H9 (cell line): ENCODE results near the gene PEX14. TPM values are rescaled to one million over a fixed set of nuclear protein-coding genes. Genes with fewer than 3 reads are reported as not detected.

Source experiments
- DNase-seq: peaks from one replicate; pipeline ENCODE4 v3.0.0-alpha.2; 2017
- H2AFZ ChIP-seq: one replicate; pipeline ENCODE4 v1.6.1; 2013; ENCODE audit warnings: mild to moderate bottlenecking, low read length, control low read depth, moderate library complexity
- H2AK5ac ChIP-seq: 2 replicates; pipeline ENCODE4 v1.6.1; 2013; ENCODE audit warnings: low read length, control low read depth, mixed read lengths; ENCODE audit not compliant: insufficient read length
- H2BK120ac ChIP-seq: one replicate; pipeline ENCODE4 v1.6.1; 2013; ENCODE audit warnings: low read depth, mild to moderate bottlenecking, low read length, control low read depth, inconsistent platforms; ENCODE audit not compliant: poor library complexity, severe bottlenecking
- H2BK12ac ChIP-seq: 2 replicates; pipeline ENCODE4 v1.6.1; 2013; ENCODE audit warnings: low read length, control low read depth, mixed read lengths, low read depth; ENCODE audit not compliant: insufficient read length
- H2BK15ac ChIP-seq: 2 replicates; pipeline ENCODE4 v1.6.1; 2013; ENCODE audit warnings: low read depth, low read length, control low read depth
- H2BK20ac ChIP-seq: one replicate; pipeline ENCODE4 v1.6.1; 2013; ENCODE audit warnings: low read depth, mild to moderate bottlenecking, low read length, control low read depth, inconsistent platforms; ENCODE audit not compliant: poor library complexity, severe bottlenecking
- H2BK5ac ChIP-seq: 2 replicates; pipeline ENCODE4 v1.6.1; 2013; ENCODE audit warnings: low read length, control low read depth, mixed read lengths; ENCODE audit not compliant: insufficient read length
- H3K14ac ChIP-seq: 2 replicates; pipeline ENCODE4 v1.6.1; 2013; ENCODE audit warnings: low read length, control low read depth; ENCODE audit not compliant: insufficient read depth
- H3K18ac ChIP-seq: 2 replicates; pipeline ENCODE4 v1.6.1; 2013; ENCODE audit warnings: low read depth, mild to moderate bottlenecking, mixed read lengths, low read length, control low read depth; ENCODE audit not compliant: insufficient read length
- H3K23ac ChIP-seq: 2 replicates; pipeline ENCODE4 v1.6.1; 2013; ENCODE audit warnings: low read length, control low read depth, mixed read lengths, low read depth; ENCODE audit not compliant: insufficient read length
- H3K23me2 ChIP-seq: 2 replicates; pipeline ENCODE4 v1.6.1; 2013; ENCODE audit warnings: low read depth, mild to moderate bottlenecking, mixed read lengths, low read length, control low read depth; ENCODE audit not compliant: insufficient read length, poor library complexity, severe bottlenecking
- H3K27ac ChIP-seq: 2 replicates; pipeline ENCODE4 v1.5.1; 2013; ENCODE audit warnings: low read length, control low read depth, mixed read lengths, low read depth; ENCODE audit not compliant: insufficient read length
- H3K27me3 ChIP-seq: 2 replicates; pipeline ENCODE4 v1.6.1; 2013; ENCODE audit warnings: low read length, control low read depth, inconsistent platforms; ENCODE audit not compliant: insufficient read depth
- H3K4ac ChIP-seq: 2 replicates; pipeline ENCODE4 v1.6.1; 2013; ENCODE audit warnings: low read depth, mild to moderate bottlenecking, control low read depth, inconsistent platforms, low read length, moderate library complexity
- H3K4me1 ChIP-seq: 2 replicates; pipeline ENCODE4 v1.6.1; 2013; ENCODE audit warnings: low read length, control low read depth, inconsistent platforms; ENCODE audit not compliant: insufficient read depth
- H3K4me2 ChIP-seq: 2 replicates; pipeline ENCODE4 v1.6.1; 2013; ENCODE audit warnings: low read length, control low read depth, mixed read lengths; ENCODE audit not compliant: insufficient read length, insufficient read depth
- H3K56ac ChIP-seq: 2 replicates; pipeline ENCODE4 v1.6.1; 2013; ENCODE audit warnings: low read depth, mild to moderate bottlenecking, mixed read lengths, low read length, control low read depth; ENCODE audit not compliant: insufficient read length
- H3K79me1 ChIP-seq: 2 replicates; pipeline ENCODE4 v1.6.1; 2013; ENCODE audit warnings: low read depth, mild to moderate bottlenecking, moderate library complexity, low read length, control low read depth, inconsistent platforms; ENCODE audit not compliant: insufficient read depth, poor library complexity, severe bottlenecking
- H3K79me2 ChIP-seq: 2 replicates; pipeline ENCODE4 v1.6.1; 2013; ENCODE audit warnings: low read length, control low read depth, inconsistent platforms; ENCODE audit not compliant: insufficient read depth
- H3K9ac ChIP-seq: 2 replicates; pipeline ENCODE4 v1.6.1; 2013; ENCODE audit warnings: low read length, control low read depth, mixed read lengths; ENCODE audit not compliant: insufficient read length; ENCODE audit errors: extremely low read depth
- H3K9me3 ChIP-seq: one replicate; pipeline ENCODE4 v1.6.1; 2013; ENCODE audit warnings: low read depth, low read length, inconsistent platforms; ENCODE audit not compliant: control insufficient read depth
- H3T11ph ChIP-seq: one replicate; pipeline ENCODE4 v1.6.1; 2013; ENCODE audit warnings: mild to moderate bottlenecking, low read length, control low read depth, inconsistent platforms
- H4K20me1 ChIP-seq: one replicate; pipeline ENCODE4 v1.6.1; 2013; ENCODE audit not compliant: control insufficient read depth, insufficient read length, insufficient read depth
- H4K5ac ChIP-seq: 2 replicates; pipeline ENCODE4 v1.6.1; 2013; ENCODE audit warnings: low read depth, mild to moderate bottlenecking, mixed read lengths, low read length, control low read depth; ENCODE audit not compliant: insufficient read length
- H4K8ac ChIP-seq: replicated peaks from 2 replicates; pipeline ENCODE4 v1.6.1; 2013; ENCODE audit warnings: low read length, control low read depth, mixed read lengths, low read depth; ENCODE audit not compliant: insufficient read length
- H4K91ac ChIP-seq: 2 replicates; pipeline ENCODE4 v1.6.1; 2013; ENCODE audit warnings: low read depth, mild to moderate bottlenecking, moderate library complexity, mixed read lengths, low read length, control low read depth; ENCODE audit not compliant: insufficient read length
- H3K27ac Mint-ChIP-seq, 3 experiments: 2 replicates in 2 of 3; 3 replicates in 1 of 3; pipeline ENCODE4 v1.8.0; 2020 to 2021; ENCODE audit warnings: mixed read lengths in 3 of 3, mild to moderate bottlenecking in 1 of 3, moderate library complexity in 1 of 3
- H3K27me3 Mint-ChIP-seq: 2 replicates; pipeline ENCODE4 v1.8.0; 2021; ENCODE audit warnings: low read depth, mild to moderate bottlenecking, moderate library complexity, mixed read lengths
- H3K36me3 Mint-ChIP-seq, 3 experiments: 2 replicates in 2 of 3; 3 replicates in 1 of 3; pipeline ENCODE4 v1.8.0; 2020 to 2021; ENCODE audit warnings: low read depth in 3 of 3, mixed read lengths in 3 of 3; ENCODE audit not compliant: insufficient read depth in 1 of 3
- H3K4me1 Mint-ChIP-seq, 2 experiments: 2 replicates each; pipeline ENCODE4 v1.8.0; 2020; ENCODE audit warnings: mixed read lengths in 2 of 2
- H3K4me3 Mint-ChIP-seq, 2 experiments: 2 replicates in 1 of 2; 3 replicates in 1 of 2; pipeline ENCODE4 v1.8.0; 2020 to 2021; ENCODE audit warnings: mild to moderate bottlenecking in 2 of 2, mixed read lengths in 2 of 2, moderate library complexity in 1 of 2
- H3K9me3 Mint-ChIP-seq, 2 experiments: 2 replicates in 1 of 2; 3 replicates in 1 of 2; pipeline ENCODE4 v1.8.0; 2020; ENCODE audit warnings: mild to moderate bottlenecking in 2 of 2, mixed read lengths in 2 of 2, moderate library complexity in 1 of 2
- CTCF ChIP-seq: fragments of 200-600 bp; sonication (generic); conservative IDR thresholded peaks from 3 replicates; pipeline ENCODE4 v1.8.0; 2021; ENCODE audit warnings: antibody characterized with exemption, mild to moderate bottlenecking
- WGBS: extraction: QIAGEN DNeasy Blood & Tissue Kit; methylation state at CpG from one replicate; pipeline ENCODE4 v1.1.7; 2013; ENCODE audit warnings: missing lambda C conversion rate, low lambda C conversion rate, mixed read lengths; ENCODE audit not compliant: insufficient read length; ENCODE audit errors: extremely low coverage; 5-methylcytosine and 5-hydroxymethylcytosine counted together
- total RNA-seq: library from RNA; stranded (reverse); gene quantifications from 2 replicates; pipeline ENCODE4 v1.2.1, GENCODE V29; 2021

PEX14 gene
- total RNA-seq, 1 experiment from 2014 or later = 23.9 TPM

DNA sequence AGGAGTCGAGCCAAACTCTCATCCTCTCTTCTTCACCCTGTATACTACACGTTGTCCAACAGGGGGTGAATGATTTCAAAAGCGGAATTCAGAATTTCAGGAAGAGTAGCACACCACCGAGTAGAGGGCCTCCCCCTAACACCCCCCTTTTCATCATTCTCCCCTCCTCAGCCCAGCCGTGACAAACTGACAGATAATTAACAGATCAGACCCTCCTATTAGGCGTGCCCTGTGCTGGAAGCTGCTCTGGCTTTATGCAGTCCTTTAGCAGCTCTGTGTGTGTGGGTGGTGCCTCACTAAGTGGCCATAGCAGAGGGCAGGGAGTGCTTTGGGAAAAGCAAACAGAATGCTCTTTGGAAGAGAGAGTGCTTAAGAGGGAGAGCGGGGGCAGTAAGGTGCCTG is 44.3 kb downstream of the PEX14 start:
- DNase-seq = no peak
- Histone ChIP-seq H2BK15ac (no peak overlapping the region), H3K27ac (no peak overlapping the region), H3K56ac (no peak overlapping the region), H3K23ac (no peak overlapping the region), H3K14ac (no peak overlapping the region), H4K91ac (no peak overlapping the region), H3K79me1 (no peaks in the 10 kb centered on the region), H4K5ac (no peak overlapping the region), H2BK5ac (no peak overlapping the region), H2BK12ac (no peak overlapping the region), H3K9me3 (no peaks in the 10 kb centered on the region), H3K4me2 (peak overlapping the region; percentile 30), H3T11ph (no peak overlapping the region), H3K23me2 (no peaks in the 10 kb centered on the region), H3K79me2 (peaks cover 4% of the 10 kb centered on the region; the same call in 1 of the 2 replicates), H3K9ac (no peak overlapping the region), H2BK20ac (no peak overlapping the region), H4K20me1 (no peaks in the 10 kb centered on the region), H2AFZ (no peak overlapping the region), H3K27me3 (no peaks in the 10 kb centered on the region), H4K8ac (no peak overlapping the region), H2BK120ac (no peak overlapping the region), H3K4me1 (peaks cover 12% of the 10 kb centered on the region; the same call in 1 of the 2 replicates), H3K4ac (no peak overlapping the region), H3K18ac (no peak overlapping the region), H2AK5ac (no peak overlapping the region)
- no CpG with 5 or more reads among the region's 7 CpGs for WGBS
- H3K36me3 Mint-ChIP-seq = peaks cover 0 to 5% (median 2%) of the 10 kb centered on the region in 3 experiments; a peak in 3 of 7 replicates
- H3K27ac Mint-ChIP-seq = peak overlapping the region in 1 of 3 experiments; percentile 22; a peak in 1 of 7 replicates
- TF ChIP-seq CTCF = peak; percentile 32; the same call in 2 of the 3 replicates
- peak overlapping the region in 1 of 2 experiments; percentile 6; a peak in 1 of 5 replicates for H3K4me3 Mint-ChIP-seq
- peaks cover 49 to 57% of the 10 kb centered on the region in 2 experiments for H3K4me1 Mint-ChIP-seq
- H3K9me3 Mint-ChIP-seq = no peaks in the 10 kb centered on the region
- H3K27me3 Mint-ChIP-seq = no peaks in the 10 kb centered on the region
